GM21825 (cell line): ENCODE data around the gene GTF3C5.
"Not testable (repeated sequence)": the region's sequence is repeated elsewhere in the genome, so short reads cannot be mapped to it uniquely, and the experiment has no call there.

Experiments used
- ATAC-seq: cut with Tn5 transposase; IDR thresholded peaks from one replicate; pipeline ENCODE4 v1.9.1; 2021; ENCODE audit warnings: mild to moderate bottlenecking, moderate library complexity; ENCODE audit not compliant: unreplicated experiment

GTF3C5 gene

DNA sequence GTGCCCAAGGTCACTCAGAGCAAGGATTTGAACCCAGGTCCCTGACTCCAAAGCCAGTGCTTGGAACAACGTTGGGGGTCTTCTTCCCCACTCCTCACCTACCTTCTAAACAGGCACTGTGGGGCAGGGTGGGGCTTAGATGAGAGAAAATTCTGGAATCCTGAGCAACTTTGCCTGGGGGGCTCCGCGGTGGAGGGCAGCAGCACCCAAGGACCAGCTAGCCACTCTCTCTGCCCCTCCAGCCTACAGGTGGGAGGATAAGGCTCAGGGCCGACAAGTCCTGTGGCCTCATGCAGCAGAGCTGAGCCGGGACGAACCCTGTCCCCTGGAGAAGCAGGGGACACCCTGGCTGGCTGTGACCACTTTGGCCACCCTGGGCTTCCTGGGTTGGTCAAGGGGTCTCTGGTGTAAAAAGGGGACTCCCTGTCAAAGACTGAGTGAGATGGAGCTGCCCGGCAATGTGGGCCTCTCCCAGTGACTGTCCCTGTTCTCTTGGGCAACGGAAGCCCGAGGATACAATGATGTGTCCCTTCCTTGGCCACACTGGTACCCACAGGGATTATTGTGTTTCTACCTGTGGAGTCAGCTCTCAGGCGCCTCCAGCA is 57.5 kb downstream of the GTF3C5 start:
- ATAC-seq, result no peak

DNA sequence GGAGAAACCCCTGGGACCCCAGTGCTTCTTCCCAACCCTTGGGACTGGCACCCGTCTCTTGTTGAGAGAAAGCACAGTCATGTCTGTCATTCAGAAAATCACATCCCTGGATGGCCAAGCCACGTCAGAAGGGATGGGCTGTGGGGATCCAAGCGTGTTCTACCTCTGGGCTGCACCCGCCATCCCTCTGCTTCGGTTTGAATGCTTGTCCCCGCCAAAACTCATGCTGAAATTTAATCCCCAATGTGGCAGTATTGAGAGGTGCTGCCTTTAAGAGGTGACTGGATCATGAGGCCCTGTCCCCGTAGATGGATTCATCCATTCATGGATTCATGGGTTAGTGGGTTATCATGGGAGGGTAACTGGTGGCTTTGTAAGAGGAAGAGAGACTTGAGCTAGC is 58.0 kb downstream of the GTF3C5 start:
- ATAC-seq, result no peak

DNA sequence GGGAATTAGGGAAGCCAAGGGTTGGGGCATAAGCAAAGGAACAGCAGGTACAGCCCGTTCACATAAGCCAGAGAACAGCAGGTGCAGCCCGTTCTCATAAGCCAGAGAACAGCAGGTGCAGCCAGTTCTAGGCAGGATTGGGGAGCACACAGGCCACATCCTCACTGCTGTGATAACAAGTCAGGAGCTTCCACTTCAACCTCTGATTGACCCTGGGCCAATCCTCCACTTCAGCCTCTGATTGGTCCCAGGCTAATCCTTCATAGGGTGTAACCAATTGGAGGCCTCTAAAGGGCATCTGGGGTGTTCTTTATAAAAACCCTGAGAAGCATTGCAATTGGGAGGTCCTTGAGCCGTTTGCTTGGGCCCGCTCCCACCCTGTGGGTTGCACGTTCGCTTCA is 58.5 kb downstream of the GTF3C5 start:
- ATAC-seq, result no peak

GRCh38 chr9:133090187-133090586 is 59.4 kb downstream of the GTF3C5 start:
- no peak for ATAC-seq

- ATAC-seq, result no peak
Measured at GRCh38 chr9:133090752-133091385, 60.1 kb downstream of the GTF3C5 start.

GRCh38 chr9:133094351-133094750 is 63.6 kb downstream of the GTF3C5 start:
- ATAC-seq, result not testable (repeated sequence)

GRCh38 chr9:133094842-133095393 is 64.1 kb downstream of the GTF3C5 start:
- no peak for ATAC-seq

GRCh38 chr9:133098104-133098754 is 67.4 kb downstream of the GTF3C5 start:
- no peak for ATAC-seq

- no peak for ATAC-seq
Measured at GRCh38 chr9:133098871-133099270, 68.1 kb downstream of the GTF3C5 start.

DNA sequence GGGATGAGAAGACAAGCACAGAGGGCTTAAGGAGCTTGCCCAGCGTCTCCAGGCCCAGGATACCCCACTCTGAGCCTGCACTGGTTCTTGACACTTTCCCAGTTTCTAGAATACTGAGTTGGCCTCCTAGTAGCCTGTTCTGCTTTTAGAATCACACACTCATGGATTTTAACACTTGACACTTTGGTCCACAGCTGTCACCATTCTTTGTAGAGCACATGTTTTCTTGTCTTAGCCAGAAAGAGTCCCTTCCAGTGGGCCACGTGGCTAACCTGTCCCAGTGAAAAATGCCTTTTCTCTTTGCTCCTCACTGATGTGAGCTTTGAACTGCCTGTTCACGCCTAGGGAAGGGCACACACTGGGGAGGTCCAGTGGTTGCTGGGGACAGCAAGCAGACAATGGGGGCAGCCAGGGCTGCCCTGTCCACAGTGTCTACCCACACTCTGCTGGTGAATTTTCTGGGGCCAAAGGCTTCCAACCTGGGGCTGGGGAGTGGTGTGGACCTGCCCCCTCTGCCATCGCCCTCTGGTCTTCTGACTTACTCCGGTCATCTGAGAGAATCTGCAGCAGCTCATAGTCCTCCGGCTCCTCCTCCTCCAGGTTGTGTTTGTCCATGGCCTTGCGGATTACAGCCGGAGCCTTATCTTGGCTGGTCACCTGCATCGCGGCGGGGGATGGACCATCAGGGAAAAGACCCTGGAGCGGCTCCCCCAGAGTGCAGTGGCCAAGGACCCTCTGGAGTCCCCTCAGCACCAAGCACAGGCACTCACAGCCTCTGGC is 69.1 kb downstream of the GTF3C5 start:
- ATAC-seq, result no peak

DNA sequence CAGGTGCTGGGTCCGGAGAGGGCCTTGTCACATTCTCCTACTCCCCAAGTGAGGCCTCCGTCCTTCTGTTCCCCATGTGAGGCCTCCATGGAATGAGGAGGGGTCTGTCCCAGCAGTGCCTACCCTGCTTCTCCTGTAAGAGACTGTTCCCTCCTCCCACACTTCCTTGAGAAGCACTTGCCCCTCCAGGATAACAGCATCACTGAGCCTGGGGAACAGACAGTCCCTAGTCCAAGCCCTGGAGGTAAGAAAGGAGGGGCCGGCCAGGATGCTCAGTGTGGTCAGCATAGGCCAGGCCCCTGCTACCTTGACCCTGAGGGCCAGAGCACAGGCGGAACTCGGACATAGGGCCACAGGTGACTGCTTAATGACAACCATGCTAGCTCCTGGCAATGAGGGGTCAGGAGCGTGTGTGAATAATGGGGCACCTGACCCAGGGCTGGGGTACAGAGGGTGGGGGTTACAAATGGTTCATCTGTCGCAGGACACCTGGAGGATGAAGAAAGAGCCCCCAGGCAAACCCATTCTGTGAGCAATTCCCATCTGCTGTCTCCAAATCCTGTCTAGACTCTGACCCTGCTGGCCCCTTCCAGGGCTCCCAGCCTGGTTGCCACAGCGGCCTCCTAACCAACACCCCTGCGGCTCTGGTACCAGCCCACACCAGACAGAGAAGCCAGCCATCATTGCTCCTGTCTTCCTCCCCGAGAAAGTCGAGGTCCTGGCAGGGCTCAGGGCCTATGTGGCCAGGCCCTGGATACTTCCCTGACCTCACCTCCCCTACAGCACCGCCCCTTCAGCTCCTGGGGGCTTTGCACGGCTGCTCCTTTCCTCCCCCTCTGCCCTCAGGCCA is 69.9 kb downstream of the GTF3C5 start:
- no peak for ATAC-seq

DNA sequence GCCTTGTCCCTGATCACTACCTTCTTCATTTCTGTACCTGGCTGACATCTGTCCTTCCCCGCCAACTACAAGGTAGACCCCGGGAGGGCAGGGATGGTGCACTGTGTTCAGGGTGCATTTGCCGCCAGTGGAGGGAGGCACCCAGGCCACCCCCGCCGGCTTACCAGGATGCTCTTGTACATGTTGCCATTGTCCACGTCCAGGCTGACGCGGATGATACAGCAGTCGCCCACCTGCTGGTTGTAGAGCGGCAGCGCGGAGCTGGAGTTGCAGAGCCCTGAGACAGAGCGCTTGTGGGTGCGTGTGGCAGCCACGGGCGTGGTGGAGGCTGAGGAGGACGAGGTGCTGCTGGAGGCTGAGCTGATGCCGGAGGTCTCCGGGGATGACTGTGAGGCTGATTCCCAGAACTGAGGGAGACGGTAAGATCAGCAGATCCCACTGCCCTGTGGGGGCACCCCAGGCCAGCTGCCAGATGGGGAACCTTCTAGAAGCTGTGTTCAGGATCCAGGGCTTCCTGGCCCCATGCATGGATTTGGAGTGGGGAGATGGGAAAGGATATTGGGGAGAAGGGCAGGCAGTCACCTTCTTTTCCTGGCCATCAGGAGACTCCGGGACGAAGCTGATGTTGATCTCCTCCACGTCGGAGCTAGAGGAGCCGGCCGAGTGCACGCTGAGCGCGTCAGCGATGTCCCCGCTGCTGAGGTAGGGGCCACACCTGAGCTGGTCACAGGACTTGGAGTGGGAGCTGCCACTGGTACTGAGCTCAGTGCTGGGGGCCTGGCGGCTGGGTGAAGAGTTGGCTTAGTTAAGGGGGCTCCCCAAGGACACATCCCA is 70.8 kb downstream of the GTF3C5 start:
- no peak for ATAC-seq

GRCh38 chr9:133102190-133103021 is 71.6 kb downstream of the GTF3C5 start:
- ATAC-seq, result no peak

DNA sequence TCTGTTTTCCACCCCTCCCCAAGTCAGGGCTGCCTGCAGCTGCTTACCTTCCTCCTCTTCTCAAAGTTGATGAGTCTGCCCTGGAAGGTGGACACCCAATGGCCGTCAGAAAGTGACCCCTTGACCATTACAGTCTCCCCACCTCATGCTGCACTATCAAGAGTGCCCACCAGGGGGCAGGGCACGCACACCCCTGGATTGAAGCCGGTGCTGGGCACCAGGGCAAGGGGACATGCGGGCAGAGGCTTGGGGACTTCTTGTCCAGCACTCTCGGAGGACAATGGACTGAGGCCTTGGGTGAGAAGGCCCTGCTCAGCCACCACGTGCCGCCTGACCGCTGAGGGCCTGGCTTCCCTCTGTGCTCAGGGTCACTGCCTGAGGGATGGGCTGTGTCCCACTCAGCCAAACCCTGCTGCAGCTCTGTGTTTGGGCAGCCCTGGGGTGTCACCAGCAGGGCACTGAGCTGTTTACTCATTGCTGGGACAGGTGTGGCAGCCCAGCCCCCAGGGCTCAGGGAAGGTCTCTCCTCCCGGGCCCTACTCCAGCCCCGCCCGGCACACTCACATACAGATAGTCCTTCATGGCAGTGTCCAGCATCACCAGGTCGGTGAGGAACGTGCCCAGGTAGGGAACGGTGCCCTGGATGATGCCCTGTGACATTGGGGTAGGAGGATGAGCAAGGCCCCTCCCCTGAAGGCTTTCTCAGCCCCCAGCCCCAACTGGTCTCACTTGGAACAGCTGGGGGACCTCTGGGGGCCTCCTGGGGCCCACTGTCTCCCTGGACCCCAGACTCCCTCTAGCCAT is 72.6 kb downstream of the GTF3C5 start:
- no peak for ATAC-seq

- no peak for ATAC-seq
Measured at GRCh38 chr9:133103987-133104505, 73.2 kb downstream of the GTF3C5 start.

DNA sequence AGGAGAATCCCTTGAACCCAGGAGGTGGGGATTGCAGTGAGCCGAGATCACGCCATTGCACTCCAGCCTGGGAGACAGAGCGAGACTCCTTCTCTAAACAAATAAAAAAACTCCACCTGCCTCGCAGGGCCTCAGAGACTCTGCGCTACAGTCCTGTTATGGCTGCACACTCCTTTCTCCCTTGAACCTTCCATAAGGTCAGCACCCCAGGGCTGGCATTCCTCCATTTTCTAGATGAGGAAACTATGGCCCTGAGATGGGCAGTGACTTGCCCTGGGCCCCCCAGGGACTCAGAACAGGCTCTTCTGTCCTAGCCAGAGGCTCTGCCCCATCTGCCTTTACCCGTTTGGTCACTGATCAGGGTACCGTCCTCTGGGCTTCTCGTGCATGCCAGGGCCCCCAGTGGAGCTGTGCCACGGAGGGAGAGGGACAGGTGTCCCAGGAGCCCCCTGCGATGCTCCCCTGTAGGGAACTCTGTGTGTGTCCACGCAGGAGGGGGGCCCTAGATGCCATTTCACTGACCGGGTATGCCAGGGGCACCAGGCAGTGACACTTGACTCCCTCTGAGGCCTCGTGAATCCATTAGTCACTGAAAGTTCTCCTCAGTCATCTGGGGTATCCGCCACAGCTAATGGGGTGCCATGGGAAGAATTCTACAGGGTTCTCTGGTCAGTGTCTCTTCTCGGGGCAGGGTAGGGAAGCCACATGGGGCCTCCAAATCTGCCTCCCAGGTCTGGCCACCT is 74.1 kb downstream of the GTF3C5 start:
- no peak for ATAC-seq

GRCh38 chr9:133105461-133105770 is 74.6 kb downstream of the GTF3C5 start:
- ATAC-seq, result no peak
